ENCODE data around the gene MORN5.

Gene MORN5

DNA sequence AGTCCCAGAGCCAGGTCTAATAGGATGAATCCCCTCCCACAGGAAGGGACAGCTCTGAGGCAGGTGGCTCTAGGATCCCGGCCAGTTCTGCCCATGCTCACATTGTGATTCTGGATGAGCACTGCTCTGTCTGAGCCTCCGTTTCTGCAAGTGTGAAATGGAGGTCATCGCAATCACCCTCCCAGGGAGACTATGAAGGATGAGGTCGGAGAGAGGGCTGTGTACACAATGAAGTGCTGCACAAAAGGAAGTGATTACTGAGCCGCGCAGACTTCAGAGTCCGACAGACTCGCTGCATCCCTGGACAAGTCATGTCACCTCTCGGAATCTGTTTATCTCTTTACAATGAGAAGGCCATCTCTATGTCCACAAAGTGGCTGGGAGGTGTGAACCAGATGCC is 47.4 kb downstream of the MORN5 start:
- H3K4me2 ChIP-seq (ENCODE audit: low read depth, low read length, poor library complexity, severe bottlenecking), result no peak overlapping the region

DNA sequence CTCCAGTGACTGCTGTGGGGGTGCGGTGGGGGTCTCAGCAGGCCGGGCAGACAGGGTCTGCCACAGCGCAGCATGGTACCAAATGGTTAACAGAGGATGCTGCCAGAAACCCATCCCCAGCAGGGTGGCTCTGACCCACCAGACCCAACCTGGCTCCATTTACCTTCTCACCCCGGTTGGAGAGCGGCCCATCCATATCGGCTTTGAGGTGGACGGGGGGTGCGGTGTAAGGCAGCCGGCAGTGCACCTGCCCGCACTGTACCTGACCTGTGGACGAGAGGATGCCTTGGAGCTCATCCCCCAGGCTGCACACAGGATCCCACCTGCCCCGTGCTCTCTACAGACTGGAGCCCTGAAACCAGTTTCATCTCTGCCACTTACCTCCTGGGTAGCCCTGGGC is 49.7 kb downstream of the MORN5 start:
- H3K36me3 ChIP-seq (ENCODE audit: insufficient read depth, low read length), result no peaks in the 10 kb centered on the region
- H3K4me2 ChIP-seq (ENCODE audit: low read depth, low read length, poor library complexity, severe bottlenecking), result no peak overlapping the region
- no peak overlapping the region for H3K4me3 ChIP-seq (ENCODE audit: low read length, poor library complexity, severe bottlenecking)
- H3K27me3 ChIP-seq (ENCODE audit: insufficient read depth, low read length, poor library complexity, severe bottlenecking), result no peaks in the 10 kb centered on the region
- H3K9me3 ChIP-seq (ENCODE audit: insufficient read depth, low read depth, low read length), result no peaks in the 10 kb centered on the region
- H3F3A ChIP-seq (ENCODE audit: low read depth), result no peaks in the 10 kb centered on the region
- H3K9me2 ChIP-seq (replicated peaks; ENCODE audit: low read depth, low read length), result no peaks in the 10 kb centered on the region
- H2AFZ ChIP-seq (ENCODE audit: low read length), result no peak overlapping the region
- no peak for TF ChIP-seq EZH2phosphoT487 (IDR thresholded peaks at IDR 0.05; ENCODE audit: borderline replicate concordance)
- TF ChIP-seq, protein P1, sequence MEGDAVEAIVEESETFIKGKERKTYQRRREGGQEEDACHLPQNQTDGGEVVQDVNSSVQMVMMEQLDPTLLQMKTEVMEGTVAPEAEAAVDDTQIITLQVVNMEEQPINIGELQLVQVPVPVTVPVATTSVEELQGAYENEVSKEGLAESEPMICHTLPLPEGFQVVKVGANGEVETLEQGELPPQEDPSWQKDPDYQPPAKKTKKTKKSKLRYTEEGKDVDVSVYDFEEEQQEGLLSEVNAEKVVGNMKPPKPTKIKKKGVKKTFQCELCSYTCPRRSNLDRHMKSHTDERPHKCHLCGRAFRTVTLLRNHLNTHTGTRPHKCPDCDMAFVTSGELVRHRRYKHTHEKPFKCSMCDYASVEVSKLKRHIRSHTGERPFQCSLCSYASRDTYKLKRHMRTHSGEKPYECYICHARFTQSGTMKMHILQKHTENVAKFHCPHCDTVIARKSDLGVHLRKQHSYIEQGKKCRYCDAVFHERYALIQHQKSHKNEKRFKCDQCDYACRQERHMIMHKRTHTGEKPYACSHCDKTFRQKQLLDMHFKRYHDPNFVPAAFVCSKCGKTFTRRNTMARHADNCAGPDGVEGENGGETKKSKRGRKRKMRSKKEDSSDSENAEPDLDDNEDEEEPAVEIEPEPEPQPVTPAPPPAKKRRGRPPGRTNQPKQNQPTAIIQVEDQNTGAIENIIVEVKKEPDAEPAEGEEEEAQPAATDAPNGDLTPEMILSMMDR (conservative IDR thresholded peaks at IDR 0.05; ENCODE audit: low read length), result no peak
- H3K4me1 ChIP-seq (ENCODE audit: insufficient read depth, low read length, poor library complexity, severe bottlenecking), result no peaks in the 10 kb centered on the region
- no peaks in the 10 kb centered on the region for H3K79me2 ChIP-seq (ENCODE audit: insufficient read depth, low read length)
- H4K20me1 ChIP-seq (ENCODE audit: insufficient read depth, low read length, poor library complexity, severe bottlenecking), result no peaks in the 10 kb centered on the region
- H3K9ac ChIP-seq (ENCODE audit: low read depth, low read length, poor library complexity, severe bottlenecking), result no peak overlapping the region

More for the DNA sequence above, 47.4 kb downstream of the MORN5 start:
- Histone ChIP-seq H3K79me2 (ENCODE audit: insufficient read depth, low read length) (no peaks in the 10 kb centered on the region), H3F3A (ENCODE audit: low read depth) (no peaks in the 10 kb centered on the region), H3K9me3 (ENCODE audit: insufficient read depth, low read depth, low read length) (no peaks in the 10 kb centered on the region), H3K27me3 (ENCODE audit: insufficient read depth, low read length, poor library complexity, severe bottlenecking) (no peaks in the 10 kb centered on the region), H3K4me3 (ENCODE audit: low read length, poor library complexity, severe bottlenecking) (no peak overlapping the region), H4K20me1 (ENCODE audit: insufficient read depth, low read length, poor library complexity, severe bottlenecking) (no peaks in the 10 kb centered on the region), H3K36me3 (ENCODE audit: insufficient read depth, low read length) (no peaks in the 10 kb centered on the region), H3K9ac (ENCODE audit: low read depth, low read length, poor library complexity, severe bottlenecking) (no peak overlapping the region), H2AFZ (ENCODE audit: low read length) (no peak overlapping the region), H3K4me1 (ENCODE audit: insufficient read depth, low read length, poor library complexity, severe bottlenecking) (no peaks in the 10 kb centered on the region), H3K9me2 (replicated peaks; ENCODE audit: low read depth, low read length) (no peaks in the 10 kb centered on the region)
- TF ChIP-seq EZH2phosphoT487 (IDR thresholded peaks at IDR 0.05; ENCODE audit: borderline replicate concordance), result no peak
- TF ChIP-seq, protein P1 (conservative IDR thresholded peaks at IDR 0.05; ENCODE audit: low read length), result no peak

DNA sequence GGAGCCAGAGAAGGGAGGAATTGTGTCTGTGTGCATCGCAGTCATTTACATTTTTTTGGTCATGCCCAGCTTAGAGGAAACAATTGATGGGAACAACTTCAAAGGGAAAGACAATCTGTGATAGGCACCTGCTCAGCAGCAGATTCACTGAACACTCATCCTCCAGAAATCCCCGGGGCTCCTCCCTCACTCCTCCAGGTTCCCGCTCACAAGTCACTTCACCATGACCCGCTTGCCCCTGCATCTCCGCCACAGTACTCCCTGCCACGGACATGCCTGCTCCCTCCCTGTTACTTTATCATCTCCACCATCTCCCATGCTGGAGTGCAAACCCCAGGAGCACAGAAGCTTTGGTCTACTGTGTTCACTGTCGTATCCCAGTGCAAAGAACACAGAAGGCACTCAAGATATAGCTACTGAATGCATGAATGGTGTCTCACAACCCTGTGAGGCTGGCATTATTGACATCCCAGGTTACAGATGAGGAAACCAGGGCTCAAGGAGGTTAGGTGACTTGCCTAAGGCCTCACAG is 52.8 kb downstream of the MORN5 start:
- Histone ChIP-seq H3K4me2 (ENCODE audit: low read depth, low read length, poor library complexity, severe bottlenecking) (no peak overlapping the region), H3K4me3 (ENCODE audit: low read length, poor library complexity, severe bottlenecking) (no peak overlapping the region), H3F3A (ENCODE audit: low read depth) (no peaks in the 10 kb centered on the region), H3K79me2 (ENCODE audit: insufficient read depth, low read length) (no peaks in the 10 kb centered on the region), H2AFZ (ENCODE audit: low read length) (no peak overlapping the region), H3K9ac (ENCODE audit: low read depth, low read length, poor library complexity, severe bottlenecking) (no peak overlapping the region), H3K27me3 (ENCODE audit: insufficient read depth, low read length, poor library complexity, severe bottlenecking) (no peaks in the 10 kb centered on the region), H3K9me3 (ENCODE audit: insufficient read depth, low read depth, low read length) (no peaks in the 10 kb centered on the region), H3K36me3 (ENCODE audit: insufficient read depth, low read length) (no peaks in the 10 kb centered on the region), H3K4me1 (ENCODE audit: insufficient read depth, low read length, poor library complexity, severe bottlenecking) (peaks cover under 1% of the 10 kb centered on the region), H3K9me2 (replicated peaks; ENCODE audit: low read depth, low read length) (no peaks in the 10 kb centered on the region), H4K20me1 (ENCODE audit: insufficient read depth, low read length, poor library complexity, severe bottlenecking) (no peaks in the 10 kb centered on the region)
- TF ChIP-seq, protein P1 (conservative IDR thresholded peaks at IDR 0.05; ENCODE audit: low read length), result no peak
- TF ChIP-seq EZH2phosphoT487 (IDR thresholded peaks at IDR 0.05; ENCODE audit: borderline replicate concordance), result no peak

Data from Loucy (cell line).